Neutrophil (primary cell): ENCODE measurements around the gene C8G.

Source experiments
- H3K27ac ChIP-seq: fragments of 200-600 bp; sonication (generic); 2 replicates; pipeline ENCODE4 v1.5.1; 2016; ENCODE audit warnings: mild to moderate bottlenecking, moderate library complexity
- H3K27me3 ChIP-seq: fragments of 200-600 bp; sonication (generic); 2 replicates; pipeline ENCODE4 v1.6.0; 2016; ENCODE audit warnings: mild to moderate bottlenecking
- H3K36me3 ChIP-seq: fragments of 200-600 bp; sonication (generic); 2 replicates; pipeline ENCODE4 v1.5.1; 2017
- H3K4me1 ChIP-seq, 2 experiments: fragments of 200-600 bp in 1 of 2; sonication (generic) in 1 of 2; 1 replicate in 1 of 2; 2 replicates in 1 of 2; pipeline versions ENCODE4 v1.5.1 to v1.6.1; 2013 to 2016; ENCODE audit warnings: low read depth in 1 of 2, low read length in 1 of 2, mild to moderate bottlenecking in 1 of 2, moderate library complexity in 1 of 2; ENCODE audit not compliant: control insufficient read depth in 1 of 2, insufficient read depth in 1 of 2
- H3K4me3 ChIP-seq, 2 experiments: fragments of 200-600 bp in 1 of 2; sonication (generic) in 1 of 2; 1 replicate in 1 of 2; 2 replicates in 1 of 2; pipeline ENCODE4 v1.5.1; 2013 to 2016; ENCODE audit warnings: low read depth in 1 of 2, low read length in 1 of 2, mild to moderate bottlenecking in 1 of 2, moderate library complexity in 1 of 2
- H3K9me3 ChIP-seq: fragments of 200-600 bp; sonication (generic); 2 replicates; pipeline ENCODE4 v1.5.1; 2016
- CTCF ChIP-seq: fragments of 200-600 bp; sonication (generic); IDR thresholded peaks from 2 replicates; pipeline ENCODE4 v1.5.1; 2016; ENCODE audit warnings: antibody characterized with exemption

The C8G gene

GRCh38 chr9:136951541-136952320 lies 6.7 kb downstream of the C8G start, which contains the start of gene LCN12:
Gene LCN12, plus strand, starts transcription at chr9:136952273. Its CDS starts 55 bp downstream, at chr9:136952328.
- H3K4me1 ChIP-seq = peaks cover 11 to 16% of the 10 kb centered on the region in 2 experiments
- no peaks in the 10 kb centered on the region for H3K27me3 ChIP-seq
- TF ChIP-seq CTCF = no peak
- H3K4me3 ChIP-seq = no peak within 1 kb of the TSS
- H3K9me3 ChIP-seq = no peaks in the 10 kb centered on the region
- H3K27ac ChIP-seq = no peak within 1 kb of the TSS
- no peaks in the 10 kb centered on the region for H3K36me3 ChIP-seq

- no peak for TF ChIP-seq CTCF
- no peaks in the 10 kb centered on the region for H3K36me3 ChIP-seq
- no peak overlapping the region for H3K27ac ChIP-seq
- H3K4me3 ChIP-seq = no peak overlapping the region
- peaks cover 11 to 16% of the 10 kb centered on the region in 2 experiments for H3K4me1 ChIP-seq
- no peaks in the 10 kb centered on the region for H3K27me3 ChIP-seq
- H3K9me3 ChIP-seq = no peaks in the 10 kb centered on the region
Measured at GRCh38 chr9:136952321-136952850, 7.3 kb downstream of the C8G start.

- peaks cover 11 to 16% of the 10 kb centered on the region in 2 experiments for H3K4me1 ChIP-seq
- no peak for TF ChIP-seq CTCF
- H3K27me3 ChIP-seq = no peaks in the 10 kb centered on the region
- no peak overlapping the region for H3K27ac ChIP-seq
- no peaks in the 10 kb centered on the region for H3K36me3 ChIP-seq
- H3K4me3 ChIP-seq = no peak overlapping the region
- no peaks in the 10 kb centered on the region for H3K9me3 ChIP-seq
Measured at GRCh38 chr9:136952876-136953770, 8.1 kb downstream of the C8G start.

GRCh38 chr9:136953771-136954269 lies 8.8 kb downstream of the C8G start:
- TF ChIP-seq CTCF = no peak
- Histone ChIP-seq H3K9me3 (no peaks in the 10 kb centered on the region), H3K4me3 (no peak overlapping the region), H3K4me1 (peaks cover 11 to 16% of the 10 kb centered on the region in 2 experiments), H3K27me3 (no peaks in the 10 kb centered on the region), H3K27ac (no peak overlapping the region), H3K36me3 (no peaks in the 10 kb centered on the region)

- no peak for TF ChIP-seq CTCF
- H3K9me3 ChIP-seq = no peaks in the 10 kb centered on the region
- H3K4me3 ChIP-seq = no peak overlapping the region
- H3K27me3 ChIP-seq = no peaks in the 10 kb centered on the region
- H3K36me3 ChIP-seq = no peaks in the 10 kb centered on the region
- peaks cover 7 to 12% of the 10 kb centered on the region in 2 experiments for H3K4me1 ChIP-seq
- H3K27ac ChIP-seq = no peak overlapping the region
Measured at GRCh38 chr9:136954270-136955083, 9.4 kb downstream of the C8G start.
